Ishikawa (cell line): ENCODE measurements around the gene KLRF2.

ENCODE experiments used
- CEBPB ChIP-seq: IDR thresholded peaks from 2 replicates; pipeline ENCODE4 v1.6.1; 2012
- EP300 ChIP-seq: IDR thresholded peaks from 2 replicates; pipeline ENCODE4 v1.6.1; 2012; ENCODE audit warnings: borderline replicate concordance
- RAD21 ChIP-seq: IDR thresholded peaks from 2 replicates; pipeline ENCODE4 v1.6.1; 2012; ENCODE audit warnings: low read depth
- REST ChIP-seq: IDR thresholded peaks from 2 replicates; pipeline ENCODE4 v1.6.1; 2012; ENCODE audit warnings: low read depth, mild to moderate bottlenecking
- TCF12 ChIP-seq: IDR thresholded peaks from 2 replicates; pipeline ENCODE4 v1.6.1; 2012; ENCODE audit warnings: low read depth
- TEAD4 ChIP-seq: IDR thresholded peaks from 2 replicates; pipeline ENCODE4 v1.6.1; 2012
- YY1 ChIP-seq: IDR thresholded peaks from 2 replicates; pipeline ENCODE4 v1.6.1; 2012; ENCODE audit warnings: low read depth
- TF ChIP-seq, protein P1 (sequence below): IDR thresholded peaks from 2 replicates; pipeline ENCODE4 v1.6.1; 2012
- TF ChIP-seq, protein P2 (sequence below): IDR thresholded peaks from 2 replicates; pipeline ENCODE4 v1.6.1; 2012

GRCh38 chr12:9899209-9899608 is 17.9 kb downstream of the KLRF2 start:
- TF ChIP-seq REST (no peak), EP300 (no peak), CEBPB (no peak), YY1 (no peak), RAD21 (no peak), TEAD4 (no peak), TCF12 (no peak)
- TF ChIP-seq, protein P1, sequence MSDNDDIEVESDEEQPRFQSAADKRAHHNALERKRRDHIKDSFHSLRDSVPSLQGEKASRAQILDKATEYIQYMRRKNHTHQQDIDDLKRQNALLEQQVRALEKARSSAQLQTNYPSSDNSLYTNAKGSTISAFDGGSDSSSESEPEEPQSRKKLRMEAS, result no peak
- TF ChIP-seq, protein P2, sequence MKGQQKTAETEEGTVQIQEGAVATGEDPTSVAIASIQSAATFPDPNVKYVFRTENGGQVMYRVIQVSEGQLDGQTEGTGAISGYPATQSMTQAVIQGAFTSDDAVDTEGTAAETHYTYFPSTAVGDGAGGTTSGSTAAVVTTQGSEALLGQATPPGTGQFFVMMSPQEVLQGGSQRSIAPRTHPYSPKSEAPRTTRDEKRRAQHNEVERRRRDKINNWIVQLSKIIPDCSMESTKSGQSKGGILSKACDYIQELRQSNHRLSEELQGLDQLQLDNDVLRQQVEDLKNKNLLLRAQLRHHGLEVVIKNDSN, result no peak
